GM10248 (cell line): ENCODE data around the gene ZPR1.

ENCODE experiments used
- CTCF ChIA-PET: fragments of 300-600 bp; sonication (Branson Sonifier 250); formaldehyde crosslinking; extraction: SDS; loops from one replicate; lab custom pipeline; 2021; ENCODE audit warnings: antibody characterized with exemption; lab: Yijun Ruan, JAX
- POLR2A ChIA-PET: fragments of 350-650 bp; sonication (Branson Sonifier 250); formaldehyde crosslinking; extraction: SDS; loops from one replicate; lab custom pipeline; 2020; ENCODE audit warnings: antibody characterized with exemption; lab: Yijun Ruan, JAX
- DNase-seq: peaks from one replicate; pipeline ENCODE4 v3.0.0; 2012; ENCODE audit errors: extremely low spot score
- CTCF ChIP-seq: IDR thresholded peaks from 2 replicates; pipeline ENCODE4 v1.5.1; 2012; ENCODE audit warnings: mild to moderate bottlenecking, low read depth; ENCODE audit errors: extremely low read depth, missing control alignments, control extremely low read depth

The ZPR1 gene

GRCh38 chr11:116742104-116742503, 45.7 kb downstream of the ZPR1 start:
- CTCF ChIA-PET: interaction anchor here (1.0 to 4.3 kb wide), 9 partner anchors 9 to 407 kb away, joined by 3 to 40 read pairs (median 5); partner anchors contain the start of gene BUD13
- POLR2A ChIA-PET: no interaction called here
- no peak for TF ChIP-seq CTCF
- DNase-seq: no peak

GRCh38 chr11:116740741-116741140, 47.1 kb downstream of the ZPR1 start:
- no peak for TF ChIP-seq CTCF
- CTCF ChIA-PET: interaction anchor here (0.9 to 4.3 kb wide), 2 partner anchors 8 to 10 kb away, joined by 3 to 40 read pairs; no protein-coding TSS in a partner anchor
- POLR2A ChIA-PET: no interaction called here
- DNase-seq: no peak

- POLR2A ChIA-PET: no interaction called here
- DNase-seq: no peak
- CTCF ChIA-PET: interaction anchor here (0.8 to 8.2 kb wide), 5 partner anchors 10 to 487 kb away, joined by 3 to 97 read pairs (median 4); partner anchors contain the start of gene APOA5
- TF ChIP-seq CTCF: no peak
Measured at GRCh38 chr11:116738975-116739374, 48.8 kb downstream of the ZPR1 start.

GRCh38 chr11:116736763-116737162, 51.1 kb downstream of the ZPR1 start:
- DNase-seq: no peak
- ChIA-PET CTCF (interaction anchor here (8.2 kb wide), 1 partner anchor 15 kb away, joined by 97 read pairs; no protein-coding TSS in a partner anchor), POLR2A (no interaction called here)
- no peak for TF ChIP-seq CTCF

- POLR2A ChIA-PET: no interaction called here
- TF ChIP-seq CTCF: no peak
- CTCF ChIA-PET: interaction anchor here (1.0 to 8.2 kb wide), 9 partner anchors 8 to 493 kb away, joined by 3 to 97 read pairs (median 9); partner anchors contain the start of gene SIK3
- no peak for DNase-seq
Measured at GRCh38 chr11:116733969-116734508, 53.8 kb downstream of the ZPR1 start.

- no peak for TF ChIP-seq CTCF
- CTCF ChIA-PET: interaction anchor here (0.7 to 8.2 kb wide), 26 partner anchors 9 to 493 kb away, joined by 3 to 97 read pairs (median 5); partner anchors contain the start of genes SIK3 and ZPR1
- POLR2A ChIA-PET: no interaction called here
- DNase-seq: no peak
Measured at GRCh38 chr11:116733043-116733755, 54.6 kb downstream of the ZPR1 start.
